PC-3 (cell line): ENCODE data around the gene BEST2. TPM values are rescaled to one million over a fixed set of nuclear protein-coding genes. Genes with fewer than 3 reads are reported as not detected.

Experiments used
- ATAC-seq: fragments of 200-7000 bp; cut with Tn5 transposase; 2 replicates; pipeline ENCODE4 v1.9.1; 2020; ENCODE audit warnings: mild to moderate bottlenecking, moderate library complexity
- BruUV-seq: library from RNA; stranded (reverse); fragments of 400-500 nt; replicated peaks from 2 replicates; lab custom pipeline; 2021; lab: Mats Ljungman, UMichigan
- CTCF ChIA-PET: fragments of 300-600 bp; sonication (Branson Sonifier 250); formaldehyde crosslinking; loops from one replicate; lab custom pipeline; 2022; ENCODE audit warnings: antibody characterized with exemption; lab: Charles Lee
- POLR2A ChIA-PET: fragments of 300-600 bp; sonication (Branson Sonifier 250); formaldehyde crosslinking; loops from one replicate; lab custom pipeline; 2022; ENCODE audit warnings: antibody characterized with exemption; ENCODE audit not compliant: unreplicated experiment; lab: Charles Lee
- DNase-seq: peaks from one replicate; pipeline ENCODE4 v3.0.0-alpha.2; 2015
- H2AFZ ChIP-seq: fragments of 300-600 bp; sonication (generic); 2 replicates; pipeline ENCODE4 v1.6.0; 2016; ENCODE audit warnings: antibody characterized with exemption, low read length
- H3F3A ChIP-seq: fragments of 300-600 bp; sonication (generic); one replicate; pipeline ENCODE4 v1.6.0; 2017; ENCODE audit warnings: antibody characterized with exemption, low read length, control low read depth, mild to moderate bottlenecking; ENCODE audit not compliant: unreplicated experiment
- H3K27ac ChIP-seq: fragments of 300-600 bp; sonication (generic); 2 replicates; pipeline ENCODE4 v1.5.1; 2016; ENCODE audit warnings: mild to moderate bottlenecking, low read length
- H3K27me3 ChIP-seq: fragments of 300-600 bp; sonication (generic); 2 replicates; pipeline ENCODE4 v1.6.1; 2016; ENCODE audit warnings: low read length, mixed read lengths
- H3K36me3 ChIP-seq: fragments of 300-600 bp; sonication (generic); 2 replicates; pipeline ENCODE4 v1.6.1; 2016; ENCODE audit warnings: low read depth, mixed run types, low read length, mixed read lengths
- H3K4me1 ChIP-seq: fragments of 300-600 bp; sonication (generic); 2 replicates; pipeline ENCODE4 v1.5.1; 2016; ENCODE audit warnings: low read length; ENCODE audit not compliant: insufficient read depth
- H3K4me2 ChIP-seq: fragments of 300-600 bp; sonication (generic); 2 replicates; pipeline ENCODE4 v1.6.0; 2016; ENCODE audit warnings: low read length
- H3K4me3 ChIP-seq: fragments of 300-600 bp; sonication (generic); 2 replicates; pipeline ENCODE4 v1.5.1; 2016; ENCODE audit warnings: mild to moderate bottlenecking, low read length, mixed read lengths
- H3K79me2 ChIP-seq: fragments of 300-600 bp; sonication (generic); 2 replicates; pipeline ENCODE4 v1.6.1; 2017; ENCODE audit warnings: low read length, mixed read lengths
- H3K9ac ChIP-seq: fragments of 300-600 bp; sonication (generic); 2 replicates; pipeline ENCODE4 v1.6.0; 2016; ENCODE audit warnings: mild to moderate bottlenecking, low read length
- H3K9me2 ChIP-seq: fragments of 300-600 bp; sonication (generic); replicated peaks from 2 replicates; pipeline ENCODE4 v1.6.1; 2016; ENCODE audit warnings: mixed run types, low read length, mixed read lengths
- H3K9me3 ChIP-seq: fragments of 300-600 bp; sonication (generic); 2 replicates; pipeline ENCODE4 v1.6.1; 2016; ENCODE audit warnings: low read length, mixed read lengths
- H4K20me1 ChIP-seq: fragments of 300-600 bp; sonication (generic); 2 replicates; pipeline ENCODE4 v1.6.1; 2016; ENCODE audit warnings: low read length, mixed read lengths
- EZH2 ChIP-seq: fragments of 300-600 bp; sonication (generic); IDR thresholded peaks from one replicate; pipeline ENCODE4 v1.6.1; 2017; ENCODE audit warnings: antibody characterized with exemption, mild to moderate bottlenecking, low read length; ENCODE audit not compliant: unreplicated experiment
- EZH2phosphoT487 ChIP-seq: fragments of 300-600 bp; sonication (generic); IDR thresholded peaks from 2 replicates; pipeline ENCODE4 v1.6.1; 2018; ENCODE audit warnings: mild to moderate bottlenecking, antibody characterized with exemption, low read length, borderline replicate concordance
- intact Hi-C: fragments of 100-400 bp; cut with micrococcal nuclease; formaldehyde crosslinking; loops from 2 replicates; pipeline ENCODE4 v1.9.0; 2023
- total RNA-seq: library from RNA; depleted of rRNA; stranded (reverse); fragments of >200 nt; gene quantifications from 2 replicates; pipeline ENCODE4 v1.2.3, GENCODE V29; 2014
- TF ChIP-seq, protein P1 (sequence below): fragments of 300-600 bp; sonication (generic); conservative IDR thresholded peaks from 2 replicates; pipeline ENCODE4 v1.5.1; 2017; ENCODE audit warnings: antibody characterized with exemption, low read depth, mild to moderate bottlenecking, low read length

The BEST2 gene
- total RNA-seq, 1 experiment from 2014 or later = 0.07 TPM

DNA sequence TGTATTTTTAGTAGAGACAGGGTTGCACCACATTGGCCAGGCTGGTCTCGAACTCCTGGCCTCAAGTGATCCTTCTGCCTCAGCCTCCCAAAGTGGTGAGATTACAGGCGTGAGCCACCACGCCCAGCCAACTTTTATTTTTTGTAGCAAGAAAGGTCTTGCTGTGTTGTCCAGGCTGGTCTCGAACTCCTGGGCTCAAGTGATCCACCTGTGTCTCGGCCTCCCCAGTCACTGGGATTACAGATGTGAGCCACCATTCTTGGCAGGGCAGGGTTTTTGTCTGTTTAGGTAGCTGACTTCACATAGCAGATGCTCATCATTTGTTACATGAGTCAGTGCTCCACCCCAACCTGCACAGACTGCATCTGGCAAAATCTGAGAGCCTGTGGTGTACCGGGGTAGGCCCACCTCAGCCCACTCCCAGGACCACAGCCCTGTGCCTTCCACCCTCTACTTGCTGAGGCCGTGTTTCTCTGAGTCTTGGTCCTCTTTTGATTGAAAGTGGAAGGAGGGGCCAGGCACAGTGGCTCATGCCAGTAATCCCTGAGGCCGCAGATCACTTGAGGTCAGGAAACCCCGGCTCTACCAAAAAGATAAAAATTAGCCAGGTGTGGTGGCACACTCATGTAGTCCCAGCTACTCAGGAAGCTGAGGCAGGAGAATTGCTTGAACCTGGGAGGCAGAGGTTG, 23.7 kb upstream of the BEST2 start:
- H3K27me3 ChIP-seq = no peaks in the 10 kb centered on the region
- no peak overlapping the region for H3K9ac ChIP-seq
- H3K9me2 ChIP-seq = no peaks in the 10 kb centered on the region
- no TSS peak for BruUV-seq
- H3K4me3 ChIP-seq = no peak overlapping the region
- peaks cover 21% of the 10 kb centered on the region for H3K4me1 ChIP-seq
- H3K9me3 ChIP-seq = no peaks in the 10 kb centered on the region
- no peak overlapping the region for H3K27ac ChIP-seq
- ATAC-seq (peak; percentile 6; the same call in 1 of the 2 replicates), DNase-seq (no peak)
- peaks cover 39% of the 10 kb centered on the region for H3K36me3 ChIP-seq
- ChIA-PET CTCF (no interaction called here), POLR2A (no interaction called here)
- intact Hi-C loops = no loop called here
- TF ChIP-seq EZH2phosphoT487 = no peak
- no peak for TF ChIP-seq EZH2
- TF ChIP-seq, protein P1, sequence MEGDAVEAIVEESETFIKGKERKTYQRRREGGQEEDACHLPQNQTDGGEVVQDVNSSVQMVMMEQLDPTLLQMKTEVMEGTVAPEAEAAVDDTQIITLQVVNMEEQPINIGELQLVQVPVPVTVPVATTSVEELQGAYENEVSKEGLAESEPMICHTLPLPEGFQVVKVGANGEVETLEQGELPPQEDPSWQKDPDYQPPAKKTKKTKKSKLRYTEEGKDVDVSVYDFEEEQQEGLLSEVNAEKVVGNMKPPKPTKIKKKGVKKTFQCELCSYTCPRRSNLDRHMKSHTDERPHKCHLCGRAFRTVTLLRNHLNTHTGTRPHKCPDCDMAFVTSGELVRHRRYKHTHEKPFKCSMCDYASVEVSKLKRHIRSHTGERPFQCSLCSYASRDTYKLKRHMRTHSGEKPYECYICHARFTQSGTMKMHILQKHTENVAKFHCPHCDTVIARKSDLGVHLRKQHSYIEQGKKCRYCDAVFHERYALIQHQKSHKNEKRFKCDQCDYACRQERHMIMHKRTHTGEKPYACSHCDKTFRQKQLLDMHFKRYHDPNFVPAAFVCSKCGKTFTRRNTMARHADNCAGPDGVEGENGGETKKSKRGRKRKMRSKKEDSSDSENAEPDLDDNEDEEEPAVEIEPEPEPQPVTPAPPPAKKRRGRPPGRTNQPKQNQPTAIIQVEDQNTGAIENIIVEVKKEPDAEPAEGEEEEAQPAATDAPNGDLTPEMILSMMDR = no peak
- H4K20me1 ChIP-seq = peaks cover 14% of the 10 kb centered on the region
- H3F3A ChIP-seq = peaks cover 10% of the 10 kb centered on the region
- no peak overlapping the region for H3K4me2 ChIP-seq
- H3K79me2 ChIP-seq = peaks cover 51% of the 10 kb centered on the region
- no peak overlapping the region for H2AFZ ChIP-seq

DNA sequence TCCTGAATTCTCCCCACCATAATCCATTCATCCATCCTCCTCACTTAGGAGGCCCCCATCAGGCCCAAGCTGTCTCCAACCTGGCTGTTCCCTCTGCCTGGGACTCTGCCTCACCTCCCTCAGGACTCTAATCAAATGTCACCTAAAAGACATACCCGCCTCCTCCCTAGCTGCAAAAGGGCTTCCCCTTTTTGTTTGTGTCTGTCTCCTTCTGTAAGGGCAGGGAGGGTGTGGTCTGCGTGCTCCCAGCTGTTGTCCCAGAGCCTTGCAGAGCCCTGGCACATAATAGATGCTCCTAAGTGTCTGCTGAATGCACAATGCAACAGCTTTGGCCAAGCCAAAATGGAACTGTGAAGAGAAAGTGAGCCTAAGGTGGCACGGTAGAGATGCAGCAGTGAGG, 21.5 kb upstream of the BEST2 start:
- peaks cover 10% of the 10 kb centered on the region for H3F3A ChIP-seq
- H3K9ac ChIP-seq = no peak overlapping the region
- no peak for TF ChIP-seq EZH2
- TF ChIP-seq, protein P1 = no peak
- no peak for TF ChIP-seq EZH2phosphoT487
- H4K20me1 ChIP-seq = peaks cover 26% of the 10 kb centered on the region
- H3K36me3 ChIP-seq = peaks cover 39% of the 10 kb centered on the region
- DNase-seq (no peak), ATAC-seq (no peak)
- H3K9me2 ChIP-seq = no peaks in the 10 kb centered on the region
- ChIA-PET POLR2A (no interaction called here), CTCF (no interaction called here)
- no TSS peak for BruUV-seq
- H3K4me1 ChIP-seq = peaks cover 14% of the 10 kb centered on the region
- intact Hi-C loops = no loop called here
- peaks cover 53% of the 10 kb centered on the region for H3K79me2 ChIP-seq
- no peak overlapping the region for H3K27ac ChIP-seq
- H2AFZ ChIP-seq = no peak overlapping the region
- no peaks in the 10 kb centered on the region for H3K9me3 ChIP-seq
- no peaks in the 10 kb centered on the region for H3K27me3 ChIP-seq
- H3K4me3 ChIP-seq = no peak overlapping the region
- H3K4me2 ChIP-seq = no peak overlapping the region

DNA sequence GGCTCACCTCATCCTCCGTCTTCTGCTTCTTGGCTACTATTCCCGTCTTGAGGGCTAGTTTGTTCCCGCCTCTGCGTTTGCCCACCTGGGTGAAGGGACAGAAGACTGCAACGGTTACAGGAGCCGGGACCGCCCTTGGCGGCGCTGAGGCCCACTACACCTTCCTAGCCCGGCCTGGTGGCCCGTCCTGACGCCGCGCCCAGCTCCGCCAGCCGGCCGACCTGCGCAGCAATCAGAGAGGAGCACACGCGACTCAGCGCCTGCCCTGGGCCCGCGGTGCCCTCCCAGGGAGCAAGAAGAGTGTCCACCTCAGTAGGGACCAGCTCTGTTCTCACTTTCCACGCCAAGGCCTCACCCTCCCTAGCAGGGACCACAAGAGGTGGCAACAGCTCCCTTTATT, 20.3 kb upstream of the BEST2 start:
- Histone ChIP-seq H3K9me2 (no peaks in the 10 kb centered on the region), H3K79me2 (peaks cover 53% of the 10 kb centered on the region), H3K4me1 (peaks cover 17% of the 10 kb centered on the region), H3K9me3 (no peaks in the 10 kb centered on the region), H3F3A (peaks cover 10% of the 10 kb centered on the region), H3K36me3 (peaks cover 39% of the 10 kb centered on the region), H4K20me1 (peaks cover 26% of the 10 kb centered on the region), H3K9ac (no peak overlapping the region), H2AFZ (no peak overlapping the region), H3K4me3 (no peak overlapping the region), H3K4me2 (no peak overlapping the region), H3K27me3 (no peaks in the 10 kb centered on the region), H3K27ac (no peak overlapping the region)
- intact Hi-C loops = no loop called here
- no peak for ATAC-seq
- no peak for TF ChIP-seq EZH2phosphoT487
- TF ChIP-seq EZH2 = no peak
- TF ChIP-seq, protein P1 = no peak
- POLR2A ChIA-PET = no interaction called here
- CTCF ChIA-PET = no interaction called here
- no peak for DNase-seq
- no TSS peak for BruUV-seq
